HG02885 (cell line): Measurements from ENCODE around the gene RASA3.
"Not testable (repeated sequence)": the region's sequence is repeated elsewhere in the genome, so short reads cannot be mapped to it uniquely, and the experiment has no call there.

Source experiments
- ATAC-seq: cut with Tn5 transposase; IDR thresholded peaks from one replicate; pipeline ENCODE4 v1.9.1; 2021; ENCODE audit warnings: mild to moderate bottlenecking; ENCODE audit not compliant: unreplicated experiment, poor library complexity

Gene RASA3

GRCh38 chr13:114025714-114026431 is 106.5 kb downstream of the RASA3 start:
- peak; percentile 57 for ATAC-seq

- no peak for ATAC-seq
Observed at GRCh38 chr13:114025405-114025713, 107.1 kb downstream of the RASA3 start.

GRCh38 chr13:114024603-114025404 is 107.6 kb downstream of the RASA3 start:
- peak; percentile 64 for ATAC-seq

DNA sequence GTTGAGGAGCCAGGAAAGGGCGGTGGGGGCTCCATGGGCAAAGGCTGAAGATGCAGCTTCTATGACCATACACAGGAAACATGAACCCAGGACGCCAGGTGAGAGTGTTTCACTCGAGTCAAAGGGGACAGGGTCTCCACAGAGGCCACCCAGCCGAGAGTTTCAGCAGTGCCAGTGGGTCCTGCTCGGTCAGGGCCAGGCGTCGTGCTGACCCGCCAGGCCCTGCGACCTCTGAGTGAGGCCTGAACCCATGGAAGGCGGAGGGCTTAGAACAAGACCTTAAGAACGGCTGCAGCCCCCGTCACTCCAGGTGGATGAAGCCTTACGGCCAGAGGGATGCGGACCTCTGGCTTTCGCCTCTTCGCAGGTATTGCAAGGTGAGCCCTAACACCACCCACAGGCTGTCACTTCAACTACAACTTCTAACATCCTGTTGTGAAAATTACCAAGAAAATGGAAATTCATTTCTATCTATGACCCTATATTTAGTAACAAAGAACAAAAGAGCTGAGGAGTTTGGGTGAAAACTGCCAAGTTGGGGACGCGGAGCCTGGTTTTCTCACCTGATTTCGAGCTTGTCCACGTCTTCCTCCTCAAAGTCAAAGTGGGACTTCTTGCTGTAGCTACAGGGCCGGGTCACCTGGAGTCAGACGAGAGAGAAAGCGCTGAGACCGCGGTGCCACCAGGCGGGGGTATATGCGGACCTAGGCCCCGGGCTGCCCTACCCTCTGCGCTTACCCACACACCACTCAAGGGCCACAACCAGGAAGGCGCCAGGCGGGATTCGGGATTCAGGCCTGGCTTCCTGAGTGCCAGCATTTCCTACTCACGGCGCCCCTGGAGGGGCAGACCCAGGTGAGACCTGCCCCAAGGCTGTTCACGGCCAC is 108.5 kb downstream of the RASA3 start:
- no peak for ATAC-seq

GRCh38 chr13:114022876-114023275 is 109.5 kb downstream of the RASA3 start:
- ATAC-seq, result no peak

GRCh38 chr13:114022309-114022669 is 110.1 kb downstream of the RASA3 start:
- ATAC-seq, result no peak

- no peak for ATAC-seq
Observed at GRCh38 chr13:114021464-114022308, 110.7 kb downstream of the RASA3 start.

DNA sequence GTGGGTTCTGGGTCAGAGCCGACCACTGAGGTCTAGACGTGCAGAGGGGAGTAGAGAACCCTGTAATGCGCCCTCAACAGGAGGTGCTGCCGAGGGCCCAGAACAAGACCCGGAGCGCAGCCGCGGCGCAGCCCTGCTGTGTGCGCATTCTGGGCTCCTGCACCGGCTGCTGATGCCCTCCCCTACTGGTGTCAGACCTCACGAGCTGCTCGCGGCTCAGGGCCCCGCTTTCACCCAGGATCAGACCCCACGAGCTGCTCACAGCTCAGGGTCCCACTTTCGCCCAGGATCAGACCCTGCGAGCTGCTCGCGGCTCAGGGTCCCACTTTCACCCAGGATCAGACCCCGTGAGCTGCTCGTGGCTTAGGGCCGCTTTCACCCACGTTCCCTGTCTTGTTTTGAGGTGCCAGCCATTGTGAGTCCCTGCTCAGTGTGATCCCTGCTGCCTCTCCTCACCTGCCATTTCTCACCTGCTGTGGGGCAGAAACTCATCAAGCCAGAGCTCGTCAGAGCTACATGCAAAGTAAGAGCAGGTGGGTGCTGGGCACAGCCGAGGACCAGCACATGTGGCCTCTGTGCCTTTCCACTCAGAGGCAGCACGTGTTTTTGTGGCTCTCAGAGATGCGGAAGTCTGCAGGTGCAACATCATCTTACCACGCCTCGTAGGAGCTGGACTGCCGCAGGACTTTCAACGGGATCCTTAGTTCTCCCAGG is 111.5 kb downstream of the RASA3 start:
- no peak for ATAC-seq

DNA sequence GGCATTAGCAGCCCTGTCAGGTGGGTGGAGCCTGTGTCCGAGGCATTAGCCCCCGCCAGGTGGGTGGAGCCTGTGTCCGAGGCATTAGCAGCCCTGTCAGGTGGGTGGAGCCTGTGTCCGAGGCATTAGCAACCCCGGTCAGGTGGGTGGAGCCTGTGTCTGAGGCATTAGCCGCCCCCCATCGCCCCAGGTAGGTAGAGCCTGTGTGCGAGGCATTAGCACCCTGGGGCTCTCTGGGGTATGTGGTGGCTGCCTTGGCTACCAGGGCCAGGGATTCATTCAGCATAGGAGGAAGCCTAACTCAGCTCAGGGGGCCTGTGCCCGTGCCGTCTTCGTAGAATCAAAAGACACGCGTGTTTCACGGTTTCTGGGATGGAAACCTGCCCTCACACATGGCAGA is 112.3 kb downstream of the RASA3 start:
- ATAC-seq, result not testable (repeated sequence)

- no peak for ATAC-seq
Observed at GRCh38 chr13:114019367-114019766, 113.1 kb downstream of the RASA3 start.

DNA sequence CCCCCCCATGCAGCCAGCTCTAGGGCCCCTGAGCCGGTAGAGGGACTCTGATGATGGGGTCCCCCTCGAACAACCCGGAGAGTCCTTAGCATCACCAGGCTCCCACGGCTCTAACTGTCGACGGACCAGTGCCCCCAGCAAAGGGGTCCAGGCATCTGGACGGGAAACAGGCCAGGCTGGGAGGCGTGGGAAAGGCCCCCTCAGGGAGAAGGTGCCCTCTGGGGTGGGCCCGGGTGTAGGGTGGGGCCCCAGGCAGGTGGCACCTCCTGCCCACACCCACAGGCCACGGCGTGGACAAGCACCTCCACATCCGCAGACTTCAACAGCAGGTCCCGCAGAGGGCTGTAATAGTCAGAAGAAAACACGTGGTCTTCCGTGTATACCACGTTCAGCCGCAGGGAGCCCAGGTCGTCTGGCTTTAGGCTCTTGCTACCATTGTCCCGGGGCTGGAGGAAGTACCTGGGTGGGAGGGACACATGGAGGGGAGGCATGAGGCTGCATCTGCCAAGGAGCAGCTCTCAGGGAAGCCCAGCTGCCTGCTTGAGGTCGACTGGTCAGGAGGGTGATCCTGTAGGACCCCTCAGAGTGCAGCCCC is 113.9 kb downstream of the RASA3 start:
- ATAC-seq, result no peak

GRCh38 chr13:114017966-114018365 is 114.5 kb downstream of the RASA3 start:
- ATAC-seq, result no peak

- ATAC-seq, result no peak
Observed at GRCh38 chr13:114017028-114017630, 115.3 kb downstream of the RASA3 start.

- ATAC-seq, result no peak
Observed at GRCh38 chr13:114016321-114017027, 115.9 kb downstream of the RASA3 start.

DNA sequence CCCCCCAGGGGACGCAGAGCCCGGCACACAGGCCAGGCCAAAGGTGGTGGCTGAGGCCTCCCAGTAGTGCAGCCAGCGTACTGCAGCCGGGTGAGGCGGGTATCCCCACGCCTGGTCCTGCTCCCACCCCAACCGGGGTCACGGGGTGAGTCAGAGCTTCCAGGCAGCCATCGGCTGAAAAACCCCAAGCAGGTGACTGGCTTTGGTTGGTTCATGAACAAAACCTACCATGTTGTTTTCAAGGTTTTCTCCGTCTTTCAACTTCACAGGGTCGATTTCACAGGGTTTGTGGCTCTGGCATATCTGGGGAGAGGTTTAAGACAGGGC is 116.5 kb downstream of the RASA3 start:
- no peak for ATAC-seq

DNA sequence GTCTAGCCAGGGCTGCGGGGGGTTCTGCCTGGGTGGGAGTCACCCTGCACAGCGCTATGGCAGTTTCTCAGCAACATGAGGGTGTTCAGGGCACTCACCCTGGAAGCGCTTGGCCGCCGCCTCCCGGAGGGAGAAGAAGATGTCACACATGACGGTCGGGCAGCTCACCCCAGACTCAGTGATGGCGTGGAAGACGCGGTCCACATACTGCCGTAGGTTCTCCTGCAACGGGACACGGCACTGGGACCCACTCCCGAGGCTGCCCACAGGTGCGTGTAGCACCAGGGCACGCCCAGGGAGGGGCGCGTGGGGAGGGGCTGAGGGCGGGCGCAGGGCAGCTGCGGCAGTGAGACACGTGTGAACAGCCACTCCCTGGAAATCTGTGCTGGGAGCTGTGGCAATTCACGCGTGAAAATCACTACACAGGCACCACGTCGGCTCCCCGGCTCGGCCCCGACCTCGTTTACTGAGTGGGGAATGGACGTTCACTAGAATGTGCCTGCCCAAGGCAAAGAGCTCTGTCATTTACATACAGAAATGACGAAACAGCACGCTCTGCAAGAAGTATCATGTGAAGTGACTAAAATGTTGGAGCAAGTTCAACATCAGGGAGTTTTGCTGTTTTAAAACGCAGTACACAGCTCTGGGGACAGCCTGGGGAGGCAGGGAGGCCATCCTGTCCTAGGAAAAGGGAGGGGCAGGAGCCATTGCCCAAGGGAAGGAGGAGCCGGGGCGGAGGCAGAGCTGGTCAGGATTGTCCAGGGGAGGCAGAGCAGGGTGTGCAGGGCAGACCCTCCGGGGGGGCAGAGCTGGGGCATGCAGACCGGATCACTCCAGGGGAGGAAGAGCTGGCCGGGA is 117.1 kb downstream of the RASA3 start:
- no peak for ATAC-seq

DNA sequence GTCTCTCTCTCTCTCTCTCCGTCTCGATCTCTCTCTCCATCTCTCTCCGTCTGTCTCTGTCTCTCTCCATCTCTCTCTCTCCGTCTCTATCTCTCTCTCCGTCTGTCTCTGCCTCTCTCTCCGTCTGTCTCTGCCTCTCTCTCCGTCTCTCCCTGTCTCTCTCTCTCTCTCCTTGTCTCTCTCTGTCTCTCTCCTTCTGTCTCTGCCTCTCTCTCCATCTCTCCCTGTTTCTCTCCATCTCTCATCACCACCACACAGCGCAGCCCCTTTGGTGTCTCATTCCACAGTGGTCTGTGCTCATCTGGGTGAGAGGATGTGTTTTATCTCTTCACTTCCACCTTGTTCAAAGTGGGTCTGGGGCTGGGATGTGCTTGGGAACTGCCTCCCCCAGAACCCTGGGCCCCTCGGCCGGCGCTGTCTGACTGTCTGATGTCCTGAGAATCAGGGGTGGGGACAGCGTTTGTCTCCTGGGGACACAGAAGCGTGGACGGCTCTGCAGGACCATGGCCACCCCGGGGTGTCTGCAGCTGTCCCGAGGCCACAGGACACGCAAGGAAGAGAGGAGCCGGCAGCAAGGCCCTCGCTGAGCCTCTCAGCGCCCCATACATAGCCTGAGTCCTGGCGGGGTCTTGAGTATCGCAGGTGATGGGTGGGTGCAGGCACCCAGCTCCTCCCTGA is 118.3 kb downstream of the RASA3 start:
- no peak for ATAC-seq
